ENCODE data around the gene PPP1R14C.

DNA sequence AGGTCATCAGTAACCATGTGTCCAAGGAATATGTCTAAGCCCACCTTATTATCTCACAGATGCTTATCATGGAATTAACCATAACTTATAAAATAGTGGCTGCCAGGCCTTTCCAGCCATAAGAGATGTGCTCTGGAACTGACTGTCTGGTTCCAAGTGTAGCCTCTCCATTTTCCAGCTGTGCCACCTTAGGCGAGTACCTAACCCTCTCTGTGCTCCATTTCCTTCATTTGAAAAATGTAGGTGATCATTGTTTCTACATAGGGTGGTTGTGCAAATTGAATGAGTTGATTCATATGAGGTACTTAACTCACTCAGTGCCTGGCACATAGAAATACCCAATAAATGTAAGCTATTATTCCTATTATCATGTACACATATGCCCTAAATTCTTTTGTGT, 123.5 kb downstream of the PPP1R14C start:
- TF ChIP-seq CTCF (IDR thresholded peaks at IDR 0.05; ENCODE audit: low read depth, low read length): no peak
- TF ChIP-seq EZH2phosphoT487 (IDR thresholded peaks at IDR 0.05; ENCODE audit: low read depth): no peak

All from OCI-LY3 (cell line).